Measurements from ENCODE around the gene WDR38. TPM values are rescaled to one million over a fixed set of nuclear protein-coding genes. Genes with fewer than 3 reads are reported as not detected.
A peak's percentile ranks its signal among the peaks of the same experiment; 100 is the strongest.

The WDR38 gene
- total RNA-seq, 1 donor from 2014 or later: not detected

DNA sequence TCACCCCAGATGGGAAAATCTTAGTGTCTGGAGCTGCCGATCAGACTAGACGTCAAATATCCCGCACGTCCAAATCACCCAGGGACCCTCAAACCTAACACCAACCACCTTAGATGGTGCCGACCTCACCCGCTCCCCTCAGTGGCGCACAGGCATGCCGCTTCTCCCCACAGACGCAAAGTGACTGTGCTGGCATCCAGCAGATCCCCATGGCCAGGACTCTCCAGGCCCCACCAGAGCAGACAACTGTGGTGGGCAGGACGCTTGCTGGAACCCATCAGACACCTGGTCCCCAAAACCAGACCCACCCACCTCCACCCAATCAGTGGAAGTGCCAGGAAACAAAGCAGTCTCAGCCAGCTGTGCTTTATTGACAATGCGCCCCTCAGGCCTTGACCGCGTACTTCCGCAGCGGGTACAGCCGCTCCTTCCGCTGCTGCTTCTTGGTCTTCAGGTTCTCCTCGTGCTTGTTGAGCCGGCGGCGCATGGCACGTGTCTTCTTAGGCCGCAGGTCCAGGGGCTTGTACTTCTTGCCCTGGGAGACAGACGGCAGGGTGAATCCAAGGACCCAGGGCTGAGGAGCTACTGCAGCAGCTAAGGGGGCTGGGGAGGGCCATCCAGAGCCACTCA, 4.4 kb downstream of the WDR38 start:
- Histone ChIP-seq H3K4me2 (ENCODE audit: low read length) (no peak overlapping the region), H3K27me3 (ENCODE audit: insufficient read depth, low read length) (no peaks in the 10 kb centered on the region), H3K4me1 (ENCODE audit: insufficient read depth, low read length) (peaks cover 24% of the 10 kb centered on the region), H2AFZ (ENCODE audit: low read depth, low read length) (no peak overlapping the region), H3K4me3 (ENCODE audit: insufficient read depth, low read depth, low read length) (no peak overlapping the region), H3K9me3 (ENCODE audit: insufficient read depth, low read depth, low read length) (no peaks in the 10 kb centered on the region), H3K79me2 (ENCODE audit: insufficient read depth, low read length) (peaks cover 39% of the 10 kb centered on the region), H3K27ac (ENCODE audit: low read depth, low read length) (no peak overlapping the region), H3K36me3 (ENCODE audit: insufficient read depth, low read length) (peaks cover 30% of the 10 kb centered on the region), H4K20me1 (ENCODE audit: insufficient read depth, low read length) (peaks cover 61% of the 10 kb centered on the region), H3K9ac (ENCODE audit: low read length) (peak overlapping the region; percentile 98)
- no peak for DNase-seq (ENCODE audit: low read depth)
- no peak for FAIRE-seq
- H3K27me3 Mint-ChIP-seq (ENCODE audit: low read depth, unreplicated experiment): no peaks in the 10 kb centered on the region
- peaks cover 20% of the 10 kb centered on the region for H3K36me3 Mint-ChIP-seq (ENCODE audit: low read depth, unreplicated experiment)
- peak overlapping the region; percentile 20 for H3K4me3 Mint-ChIP-seq (ENCODE audit: unreplicated experiment)
- H3K27ac Mint-ChIP-seq (ENCODE audit: unreplicated experiment): no peak overlapping the region
- peaks cover 27% of the 10 kb centered on the region for H3K4me1 Mint-ChIP-seq (ENCODE audit: low read depth, unreplicated experiment)
- TF ChIP-seq, protein P1, sequence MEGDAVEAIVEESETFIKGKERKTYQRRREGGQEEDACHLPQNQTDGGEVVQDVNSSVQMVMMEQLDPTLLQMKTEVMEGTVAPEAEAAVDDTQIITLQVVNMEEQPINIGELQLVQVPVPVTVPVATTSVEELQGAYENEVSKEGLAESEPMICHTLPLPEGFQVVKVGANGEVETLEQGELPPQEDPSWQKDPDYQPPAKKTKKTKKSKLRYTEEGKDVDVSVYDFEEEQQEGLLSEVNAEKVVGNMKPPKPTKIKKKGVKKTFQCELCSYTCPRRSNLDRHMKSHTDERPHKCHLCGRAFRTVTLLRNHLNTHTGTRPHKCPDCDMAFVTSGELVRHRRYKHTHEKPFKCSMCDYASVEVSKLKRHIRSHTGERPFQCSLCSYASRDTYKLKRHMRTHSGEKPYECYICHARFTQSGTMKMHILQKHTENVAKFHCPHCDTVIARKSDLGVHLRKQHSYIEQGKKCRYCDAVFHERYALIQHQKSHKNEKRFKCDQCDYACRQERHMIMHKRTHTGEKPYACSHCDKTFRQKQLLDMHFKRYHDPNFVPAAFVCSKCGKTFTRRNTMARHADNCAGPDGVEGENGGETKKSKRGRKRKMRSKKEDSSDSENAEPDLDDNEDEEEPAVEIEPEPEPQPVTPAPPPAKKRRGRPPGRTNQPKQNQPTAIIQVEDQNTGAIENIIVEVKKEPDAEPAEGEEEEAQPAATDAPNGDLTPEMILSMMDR (IDR thresholded peaks at IDR 0.05; ENCODE audit: insufficient read depth, low read depth, low read length): no peak
- TF ChIP-seq EZH2 (IDR thresholded peaks at IDR 0.05; ENCODE audit: insufficient read depth, low read length): no peak
- no peaks in the 10 kb centered on the region for H3K9me3 Mint-ChIP-seq (ENCODE audit: unreplicated experiment)

DNA sequence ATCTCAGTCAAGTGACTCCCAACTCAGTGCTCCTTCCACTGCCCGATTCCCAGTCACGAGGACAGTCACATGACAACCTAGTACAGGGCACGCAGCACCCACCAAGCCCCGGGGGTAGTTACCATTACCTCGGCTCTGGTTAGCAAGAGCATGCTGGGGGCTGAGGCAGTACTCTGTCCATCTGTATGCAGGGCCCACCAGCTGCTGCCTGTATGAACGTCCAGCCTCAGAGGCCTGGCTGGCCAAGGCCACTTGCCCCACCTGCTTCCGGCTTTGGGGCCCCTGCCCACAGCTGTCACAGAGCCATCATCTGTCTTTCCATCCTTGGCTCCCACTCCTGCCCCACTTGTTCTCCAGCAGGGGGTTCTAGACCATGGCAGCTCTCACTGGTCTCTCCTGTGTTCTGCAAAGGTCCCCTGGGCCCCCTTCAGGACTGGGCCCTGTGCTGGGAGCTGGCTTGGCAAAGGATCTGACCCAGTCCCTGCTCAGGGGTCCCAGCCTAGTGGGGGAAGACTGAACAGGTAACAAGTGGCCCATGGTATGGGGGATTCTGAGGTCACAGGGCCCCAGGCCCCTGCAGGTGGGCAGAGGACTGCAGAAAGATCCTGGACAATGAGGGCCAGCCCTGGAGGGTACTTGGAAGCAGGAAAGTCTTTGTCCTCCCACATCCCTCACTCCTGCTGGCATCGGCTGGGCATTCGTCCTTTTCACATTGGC, 5.2 kb downstream of the WDR38 start:
- no peak for TF ChIP-seq EZH2 (IDR thresholded peaks at IDR 0.05; ENCODE audit: insufficient read depth, low read length)
- TF ChIP-seq, protein P1 (IDR thresholded peaks at IDR 0.05; ENCODE audit: insufficient read depth, low read depth, low read length): no peak
- H4K20me1 ChIP-seq (ENCODE audit: insufficient read depth, low read length): peaks cover 61% of the 10 kb centered on the region
- H3K4me2 ChIP-seq (ENCODE audit: low read length): peak overlapping the region; percentile 100
- DNase-seq (ENCODE audit: low read depth) (no peak), FAIRE-seq (no peak)
- no peaks in the 10 kb centered on the region for H3K27me3 Mint-ChIP-seq (ENCODE audit: low read depth, unreplicated experiment)
- H3K4me1 ChIP-seq (ENCODE audit: insufficient read depth, low read length): peaks cover 19% of the 10 kb centered on the region
- H3K4me3 ChIP-seq (ENCODE audit: insufficient read depth, low read depth, low read length): no peak overlapping the region
- peak overlapping the region; percentile 98 for H3K9ac ChIP-seq (ENCODE audit: low read length)
- H3K36me3 ChIP-seq (ENCODE audit: insufficient read depth, low read length): peaks cover 30% of the 10 kb centered on the region
- no peak overlapping the region for H3K27ac Mint-ChIP-seq (ENCODE audit: unreplicated experiment)
- H3K9me3 Mint-ChIP-seq (ENCODE audit: unreplicated experiment): no peaks in the 10 kb centered on the region
- H3K4me3 Mint-ChIP-seq (ENCODE audit: unreplicated experiment): peak overlapping the region; percentile 57
- H3K4me1 Mint-ChIP-seq (ENCODE audit: low read depth, unreplicated experiment): peaks cover 25% of the 10 kb centered on the region
- H3K79me2 ChIP-seq (ENCODE audit: insufficient read depth, low read length): peaks cover 39% of the 10 kb centered on the region
- H3K36me3 Mint-ChIP-seq (ENCODE audit: low read depth, unreplicated experiment): peaks cover 20% of the 10 kb centered on the region
- no peak overlapping the region for H3K27ac ChIP-seq (ENCODE audit: low read depth, low read length)
- no peaks in the 10 kb centered on the region for H3K9me3 ChIP-seq (ENCODE audit: insufficient read depth, low read depth, low read length)
- no peaks in the 10 kb centered on the region for H3K27me3 ChIP-seq (ENCODE audit: insufficient read depth, low read length)
- H2AFZ ChIP-seq (ENCODE audit: low read depth, low read length): no peak overlapping the region
